ENCODE measurements around the gene TNNT2.

Gene TNNT2

DNA sequence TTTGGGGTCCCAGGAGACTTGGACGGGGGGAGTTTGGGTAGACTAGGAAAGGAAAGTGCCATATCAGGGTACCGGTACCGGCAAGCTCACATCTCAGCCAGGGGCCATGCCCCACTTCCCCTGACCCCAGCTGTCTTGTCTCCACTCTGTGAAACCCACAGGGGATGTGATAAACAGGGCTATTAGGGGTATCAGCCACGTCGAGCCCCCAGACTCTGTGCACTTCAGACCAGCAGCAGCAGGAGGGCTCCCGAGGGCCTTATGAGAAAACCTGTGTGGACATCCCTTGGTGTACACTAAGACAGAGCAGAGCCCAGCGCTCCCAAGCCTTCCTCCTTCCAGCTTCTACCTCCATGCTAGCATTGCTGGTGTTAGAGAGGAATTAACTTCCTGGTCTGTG, 46.3 kb downstream of the TNNT2 start:
- DNase-seq: no peak

DNA sequence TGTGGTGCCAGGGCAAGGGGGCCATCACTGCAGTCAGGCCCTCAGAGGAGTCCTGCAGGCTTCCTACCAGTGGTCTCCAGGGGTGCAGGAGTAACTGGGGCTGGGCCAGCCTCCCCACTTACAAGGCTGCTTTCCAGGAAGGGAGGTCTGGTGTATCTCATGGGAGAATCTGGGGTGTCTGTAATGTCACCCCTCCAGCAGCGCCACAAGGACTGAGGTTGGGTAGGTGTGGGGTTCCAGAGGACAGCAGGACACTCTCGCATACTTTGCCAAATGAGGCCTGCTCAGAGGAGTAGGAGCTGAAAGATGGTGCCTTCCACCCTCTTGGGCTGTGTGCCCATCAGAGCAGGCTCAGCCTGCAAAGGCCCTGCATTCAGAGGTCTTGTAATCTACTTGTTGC, 46.9 kb downstream of the TNNT2 start:
- DNase-seq: no peak

DNA sequence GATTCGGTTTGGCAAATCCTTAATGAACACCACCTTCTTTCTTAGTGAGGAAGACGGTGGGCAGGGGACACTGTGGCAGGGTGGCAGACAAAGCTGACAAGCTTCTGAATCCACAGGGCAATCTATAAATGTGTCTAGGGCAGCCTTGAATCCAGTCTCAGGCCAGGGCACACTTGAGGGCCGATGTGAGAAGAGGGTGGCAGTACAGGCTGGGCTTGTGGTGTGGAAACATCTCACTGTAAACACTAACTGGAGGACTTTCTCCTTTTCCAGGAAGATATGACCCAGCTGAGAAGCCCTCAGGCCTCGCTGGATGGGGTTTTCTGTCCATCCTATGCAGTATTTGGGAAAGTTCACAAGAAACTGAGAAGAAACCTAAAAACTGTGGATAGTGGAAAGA, 47.7 kb downstream of the TNNT2 start:
- DNase-seq: no peak

DNA sequence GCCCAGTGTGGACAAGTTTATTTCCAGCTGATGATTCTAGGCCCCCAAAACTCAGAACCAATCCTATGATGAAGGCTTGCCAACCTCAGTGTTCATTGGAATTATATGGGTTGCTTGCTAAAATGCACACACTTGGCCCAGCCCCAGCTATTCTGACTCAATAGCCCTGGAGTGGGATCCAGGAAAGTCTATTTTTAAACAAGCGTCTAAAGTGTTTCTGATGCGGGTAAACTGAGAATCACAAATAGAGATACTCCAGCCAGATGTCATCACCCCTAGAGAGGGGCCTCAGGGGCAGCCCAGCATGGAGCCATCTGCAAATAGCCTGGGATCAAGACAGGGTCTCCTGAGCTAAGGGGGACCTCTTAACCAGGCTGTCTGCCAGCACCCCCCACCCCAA, 48.2 kb downstream of the TNNT2 start:
- DNase-seq: no peak

DNA sequence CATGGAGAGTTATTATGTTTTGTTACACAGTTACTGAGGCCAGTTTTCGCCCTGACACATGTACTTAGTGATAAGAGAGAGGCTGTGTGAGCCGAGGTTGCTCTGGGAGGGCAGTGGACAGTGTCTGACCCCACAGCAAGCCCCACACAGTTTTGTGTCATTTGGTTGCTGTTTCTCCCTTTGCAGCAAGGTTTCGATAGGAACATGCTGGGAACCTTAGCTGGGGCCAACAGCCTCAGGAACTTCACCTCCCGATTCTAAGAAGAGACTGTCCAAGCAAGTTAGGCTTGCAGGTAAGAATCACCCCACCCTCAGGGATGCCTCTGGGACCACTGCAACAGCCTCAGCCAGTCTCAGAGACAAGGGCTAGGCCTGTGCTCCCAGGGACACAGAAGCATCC, 48.9 kb downstream of the TNNT2 start:
- DNase-seq: no peak

DNA sequence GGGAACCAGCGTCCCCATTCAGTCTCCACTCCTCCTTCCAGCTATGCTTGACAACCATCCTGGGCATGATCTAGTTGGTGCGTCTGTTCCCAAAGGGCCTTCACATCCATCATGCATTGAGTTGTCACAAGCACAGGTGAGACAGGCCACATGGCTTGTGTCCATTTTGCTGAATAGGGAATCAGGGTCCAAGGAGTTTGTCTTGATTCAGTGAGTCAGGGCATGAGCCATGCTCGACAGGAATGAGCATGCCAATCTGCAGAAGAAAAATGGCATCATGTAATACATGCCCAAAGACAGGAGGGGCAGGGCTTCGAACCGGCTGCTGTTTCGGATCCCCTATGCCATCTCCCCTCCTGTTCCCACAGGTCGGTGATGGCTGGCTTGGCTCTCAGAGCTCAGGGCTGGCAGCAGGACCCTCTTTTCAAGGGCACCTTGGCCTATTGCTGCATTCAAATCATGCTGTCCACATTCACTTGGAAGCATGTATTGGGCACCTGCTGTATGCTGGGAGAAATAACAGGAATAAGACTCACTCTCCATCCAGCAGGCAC, 49.7 kb downstream of the TNNT2 start:
- DNase-seq: no peak

DNA sequence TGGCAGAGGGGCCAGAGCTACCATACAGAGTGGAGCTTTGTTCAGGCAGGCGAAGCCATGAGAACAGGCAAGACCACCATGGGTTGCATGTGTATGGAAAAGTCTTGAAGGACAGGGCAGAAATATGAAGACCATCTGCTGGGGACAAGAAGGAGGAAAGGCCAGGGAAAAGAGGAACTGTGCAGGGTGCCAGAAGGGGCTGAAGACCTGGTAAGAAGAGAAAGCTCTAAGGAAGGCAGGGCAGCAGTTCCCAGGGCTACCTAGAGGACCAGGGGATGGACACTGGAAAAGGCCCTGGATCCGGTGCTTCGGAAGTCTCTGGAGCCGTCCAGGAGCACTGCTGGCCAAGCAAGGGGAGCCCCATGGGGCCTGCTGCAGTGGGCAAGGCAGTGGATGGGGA, 50.8 kb downstream of the TNNT2 start:
- DNase-seq: no peak

DNA sequence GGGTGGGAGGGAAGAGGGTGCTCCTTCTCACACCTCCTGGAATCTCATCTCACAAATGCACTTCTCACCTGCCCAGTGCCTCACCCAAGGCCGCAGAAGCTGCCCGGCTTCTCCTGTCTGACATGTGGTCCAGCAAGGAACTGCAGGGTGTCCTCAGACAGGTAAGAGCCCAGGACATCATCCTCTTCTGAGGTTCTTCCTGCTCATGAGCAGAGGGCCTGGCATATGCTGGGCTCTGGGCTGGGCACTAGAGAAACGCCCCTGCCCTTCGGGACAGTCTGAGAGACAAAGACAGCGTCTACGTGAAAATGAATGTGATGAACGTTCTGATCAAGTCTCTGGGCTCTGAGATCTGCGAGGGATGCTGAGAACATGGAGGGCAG, 51.8 kb downstream of the TNNT2 start:
- no peak for DNase-seq

DNA sequence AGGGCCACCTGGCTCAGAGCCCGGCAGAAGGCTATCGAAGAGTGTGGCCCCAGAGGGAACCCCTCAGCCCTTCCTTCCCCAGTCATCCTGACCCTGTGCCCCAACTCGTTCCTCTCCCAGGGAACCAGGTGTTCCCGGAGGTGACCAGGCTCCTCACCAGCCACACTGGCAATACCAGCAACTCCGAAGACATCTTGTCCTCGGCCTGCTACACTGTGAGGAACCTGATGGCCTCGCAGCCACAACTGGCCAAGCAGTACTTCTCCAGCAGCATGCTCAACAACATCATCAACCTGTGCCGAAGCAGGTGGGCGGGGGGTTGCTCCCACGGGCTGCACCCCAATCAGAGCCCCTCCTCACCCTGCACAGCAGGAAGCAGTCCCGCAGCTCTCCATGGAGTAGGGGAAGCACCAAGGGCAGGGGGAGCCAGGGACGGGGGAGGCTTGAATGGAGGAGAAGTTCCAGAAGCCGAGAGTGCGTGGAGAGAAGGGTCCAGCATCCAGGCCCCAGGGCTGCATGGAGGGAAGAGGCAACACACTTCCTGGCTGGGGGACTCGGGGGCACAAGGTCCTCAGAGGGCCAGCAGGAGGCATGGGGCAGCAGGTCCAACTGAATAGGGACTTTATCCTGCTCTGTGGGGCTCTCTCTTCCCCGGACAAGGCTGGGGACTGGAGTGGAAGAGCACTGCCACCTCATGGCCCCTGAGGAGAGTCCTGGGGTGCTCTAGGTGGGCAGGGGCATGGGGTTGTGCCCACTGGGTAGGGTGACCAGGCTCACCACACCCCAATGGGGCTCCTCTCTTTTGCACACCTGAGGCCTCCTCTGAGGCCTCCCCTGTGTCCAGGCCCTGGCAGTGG, 52.4 kb downstream of the TNNT2 start:
- DNase-seq: no peak

DNA sequence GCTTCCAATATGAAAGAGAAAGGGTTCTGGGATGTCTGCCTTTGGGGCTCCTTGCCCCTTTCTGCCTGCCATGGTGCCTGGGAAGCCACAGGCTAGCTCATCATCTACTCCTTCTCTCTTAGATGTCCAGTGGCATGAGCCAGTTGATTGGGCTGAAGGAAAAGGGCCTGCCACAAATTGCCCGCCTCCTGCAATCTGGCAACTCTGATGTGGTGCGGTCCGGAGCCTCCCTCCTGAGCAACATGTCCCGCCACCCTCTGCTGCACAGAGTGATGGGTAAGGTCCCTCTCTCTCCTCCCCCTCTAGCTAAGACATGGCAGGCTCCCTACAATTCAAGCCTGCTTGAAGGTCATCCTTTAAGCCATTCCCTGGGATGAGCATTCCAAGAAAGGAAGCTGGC, 53.2 kb downstream of the TNNT2 start:
- DNase-seq: no peak

DNA sequence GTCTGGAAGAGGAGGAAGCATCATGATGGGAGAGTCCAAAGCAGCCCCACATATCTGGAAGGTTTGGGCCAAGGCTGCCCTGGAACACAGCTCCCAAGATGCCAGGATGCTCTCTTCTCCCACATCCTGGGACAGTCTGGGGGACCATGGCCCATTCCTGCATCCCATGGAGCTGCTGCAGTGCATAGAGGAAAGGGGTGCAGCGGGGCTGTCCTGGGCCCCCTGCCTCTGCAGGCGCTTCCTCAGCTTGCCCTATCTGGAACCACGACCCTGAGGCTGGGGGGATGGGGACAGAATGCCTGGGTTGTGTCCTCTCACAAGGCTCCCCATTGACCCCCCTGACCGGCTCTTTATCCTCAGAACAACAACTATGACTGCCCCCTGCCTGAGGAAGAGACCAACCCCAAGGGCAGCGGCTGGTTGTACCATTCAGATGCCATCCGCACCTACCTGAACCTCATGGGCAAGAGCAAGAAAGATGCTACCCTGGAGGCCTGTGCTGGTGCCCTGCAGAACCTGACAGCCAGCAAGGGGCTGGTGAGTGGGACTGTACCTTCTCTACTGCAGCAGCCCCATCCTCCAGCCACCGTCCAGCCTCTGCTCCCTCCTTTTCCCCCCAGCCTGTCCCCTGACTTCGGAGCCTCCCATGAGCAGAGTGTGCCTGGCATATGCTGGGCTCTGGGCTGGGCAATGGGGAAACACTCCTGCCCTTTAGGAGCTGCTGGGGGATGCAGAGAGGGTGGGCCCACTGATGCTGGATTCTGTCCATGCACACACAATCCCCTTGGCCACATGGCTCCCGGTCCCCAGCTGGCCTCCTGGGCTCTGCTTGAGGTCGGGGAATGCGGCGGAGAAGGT, 54.6 kb downstream of the TNNT2 start:
- no peak for DNase-seq

DNA sequence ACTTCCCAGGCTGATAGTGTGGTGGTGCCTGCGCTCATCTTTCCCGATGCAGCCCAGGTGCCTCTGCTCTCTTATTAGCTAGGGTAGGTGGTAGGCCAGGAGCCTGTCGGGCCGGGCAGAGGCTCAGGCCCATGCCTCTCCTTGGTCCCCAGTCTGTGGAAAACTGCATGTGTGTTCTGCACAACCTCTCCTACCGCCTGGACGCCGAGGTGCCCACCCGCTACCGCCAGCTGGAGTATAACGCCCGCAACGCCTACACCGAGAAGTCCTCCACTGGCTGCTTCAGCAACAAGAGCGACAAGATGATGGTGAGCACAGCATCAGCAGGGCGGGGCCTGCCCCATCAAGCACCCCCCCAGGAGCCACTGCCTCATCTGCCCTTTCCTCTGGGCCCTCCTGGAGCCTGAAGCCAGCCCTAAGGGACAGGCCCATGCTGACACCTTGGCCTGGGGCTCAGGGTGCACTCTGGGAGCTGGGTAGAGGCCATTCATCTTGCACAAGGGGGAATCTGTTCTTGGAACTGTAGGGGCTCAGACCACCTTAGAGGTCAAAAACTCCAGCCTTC, 55.6 kb downstream of the TNNT2 start:
- DNase-seq: no peak

DNA sequence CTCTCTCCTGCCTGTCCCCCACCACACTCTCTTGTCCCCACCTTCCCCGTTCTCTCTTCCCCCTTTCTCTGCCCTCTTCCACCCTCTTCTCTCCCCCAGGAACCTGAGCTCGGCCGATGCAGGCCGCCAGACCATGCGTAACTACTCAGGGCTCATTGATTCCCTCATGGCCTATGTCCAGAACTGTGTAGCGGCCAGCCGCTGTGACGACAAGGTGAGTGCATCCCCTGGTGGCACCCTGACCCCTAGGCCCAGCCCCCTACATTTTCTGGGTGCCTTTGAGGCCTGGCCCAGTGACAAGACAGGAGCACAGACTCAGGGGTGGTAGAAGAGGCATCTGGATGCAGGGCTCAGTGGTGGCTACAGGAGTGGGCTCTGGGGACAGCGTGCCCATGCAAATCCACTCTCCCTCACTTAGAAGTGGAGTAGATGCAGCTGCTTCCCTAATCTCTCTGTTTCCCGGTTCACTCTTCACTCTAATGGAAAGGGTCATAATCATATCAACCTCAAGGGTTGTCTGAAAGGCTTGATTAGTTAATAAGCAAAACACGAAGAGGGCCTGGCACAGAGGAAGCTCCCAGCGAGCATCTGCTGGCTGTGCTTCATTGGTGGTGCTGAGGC, 57.2 kb downstream of the TNNT2 start:
- DNase-seq: no peak

DNA sequence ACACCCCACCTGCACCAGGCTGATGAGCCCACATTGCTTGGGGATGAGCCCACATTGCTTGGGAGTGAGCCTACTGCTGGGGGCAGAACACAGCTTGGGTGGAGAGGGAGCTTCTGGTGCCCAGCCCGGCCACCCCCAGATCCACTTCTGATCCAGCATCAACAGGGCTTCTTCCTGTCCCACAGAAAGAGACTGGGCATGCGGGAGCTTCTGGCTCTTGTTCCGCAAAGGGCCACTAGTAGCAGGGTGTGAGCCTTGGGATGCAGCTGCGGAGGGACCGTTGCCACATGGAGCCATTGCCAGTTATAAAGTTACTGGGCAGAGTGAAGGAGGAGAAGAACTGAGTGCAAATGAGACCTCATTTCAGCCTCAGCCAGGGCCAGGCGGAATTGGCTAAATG, 57.8 kb downstream of the TNNT2 start:
- DNase-seq: no peak

DNA sequence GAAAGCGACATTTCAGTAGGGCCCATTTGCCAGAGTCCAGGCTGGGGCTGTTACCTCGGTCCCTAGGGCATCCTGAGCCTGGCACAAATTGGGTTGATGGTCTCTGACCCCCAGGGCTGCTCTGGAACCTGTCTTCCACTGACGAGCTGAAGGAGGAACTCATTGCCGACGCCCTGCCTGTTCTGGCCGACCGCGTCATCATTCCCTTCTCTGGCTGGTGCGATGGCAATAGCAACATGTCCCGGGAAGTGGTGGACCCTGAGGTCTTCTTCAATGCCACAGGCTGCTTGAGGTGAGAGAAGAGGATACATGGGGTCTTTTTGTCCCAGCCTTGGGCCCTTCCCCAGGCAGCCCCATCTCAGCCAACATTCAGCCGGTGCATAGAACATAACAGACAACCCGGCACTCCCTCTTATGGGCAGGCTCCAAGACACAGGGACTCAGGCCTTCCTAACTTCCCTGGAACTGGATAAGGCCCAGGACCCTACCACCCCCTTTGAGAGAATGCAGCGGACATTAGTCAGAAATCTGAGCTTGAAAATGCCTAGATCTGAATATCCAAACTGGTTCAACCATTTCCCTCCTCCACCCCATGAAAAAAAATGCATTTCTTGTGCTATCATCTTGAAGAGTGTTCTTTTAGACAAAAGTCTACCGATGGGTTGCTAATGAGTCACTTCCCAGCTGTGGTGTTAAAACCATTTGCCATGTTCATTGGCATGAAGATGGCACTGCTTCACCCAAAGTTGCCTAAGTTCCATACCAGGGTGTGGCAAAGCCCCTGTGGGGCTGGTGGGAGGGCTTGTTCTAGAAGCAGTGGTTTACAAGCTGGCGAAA, 58.8 kb downstream of the TNNT2 start:
- no peak for DNase-seq

DNA sequence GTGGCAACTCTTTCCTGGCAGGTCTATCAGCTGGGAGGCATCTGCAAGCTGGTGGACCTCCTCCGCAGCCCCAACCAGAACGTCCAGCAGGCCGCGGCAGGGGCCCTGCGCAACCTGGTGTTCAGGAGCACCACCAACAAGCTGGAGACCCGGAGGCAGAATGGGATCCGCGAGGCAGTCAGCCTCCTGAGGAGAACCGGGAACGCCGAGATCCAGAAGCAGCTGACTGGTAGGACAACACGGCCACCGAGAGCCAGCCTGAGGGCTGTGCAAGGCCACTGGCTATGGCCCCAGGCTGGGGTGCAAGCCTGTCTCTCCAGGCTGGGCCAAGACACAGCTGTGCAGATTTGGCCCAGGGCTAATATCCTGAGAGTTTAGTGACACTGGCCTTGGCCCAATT, 59.9 kb downstream of the TNNT2 start:
- no peak for DNase-seq

DNA sequence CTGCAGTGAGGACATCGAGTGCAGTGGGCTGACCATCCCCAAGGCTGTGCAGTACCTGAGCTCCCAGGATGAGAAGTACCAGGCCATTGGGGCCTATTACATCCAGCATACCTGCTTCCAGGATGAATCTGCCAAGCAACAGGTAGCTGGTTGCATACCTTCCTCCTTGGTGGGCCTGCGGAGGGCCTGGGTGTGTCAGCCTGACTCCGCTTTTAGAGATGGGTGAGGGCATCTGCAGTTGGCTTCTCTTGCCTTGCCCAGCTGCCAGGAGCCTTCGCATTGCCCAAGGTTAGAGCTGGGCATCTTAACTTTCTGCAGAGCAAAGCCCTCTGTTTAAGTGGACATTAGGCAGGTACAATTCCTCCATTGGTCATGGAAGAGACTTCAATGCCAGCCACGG, 60.9 kb downstream of the TNNT2 start:
- no peak for DNase-seq

DNA sequence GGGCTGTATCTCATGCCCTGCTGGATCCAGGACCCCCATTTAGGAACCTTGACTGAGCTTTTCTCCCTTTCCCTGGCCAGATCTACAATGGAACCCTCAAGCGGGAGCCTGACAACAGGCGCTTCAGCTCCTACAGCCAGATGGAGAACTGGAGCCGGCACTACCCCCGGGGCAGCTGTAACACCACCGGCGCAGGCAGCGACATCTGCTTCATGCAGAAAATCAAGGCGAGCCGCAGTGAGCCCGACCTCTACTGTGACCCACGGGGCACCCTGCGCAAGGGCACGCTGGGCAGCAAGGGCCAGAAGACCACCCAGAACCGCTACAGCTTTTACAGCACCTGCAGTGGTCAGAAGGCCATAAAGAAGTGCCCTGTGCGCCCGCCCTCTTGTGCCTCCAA, 64.4 kb downstream of the TNNT2 start:
- no peak for DNase-seq

DNA sequence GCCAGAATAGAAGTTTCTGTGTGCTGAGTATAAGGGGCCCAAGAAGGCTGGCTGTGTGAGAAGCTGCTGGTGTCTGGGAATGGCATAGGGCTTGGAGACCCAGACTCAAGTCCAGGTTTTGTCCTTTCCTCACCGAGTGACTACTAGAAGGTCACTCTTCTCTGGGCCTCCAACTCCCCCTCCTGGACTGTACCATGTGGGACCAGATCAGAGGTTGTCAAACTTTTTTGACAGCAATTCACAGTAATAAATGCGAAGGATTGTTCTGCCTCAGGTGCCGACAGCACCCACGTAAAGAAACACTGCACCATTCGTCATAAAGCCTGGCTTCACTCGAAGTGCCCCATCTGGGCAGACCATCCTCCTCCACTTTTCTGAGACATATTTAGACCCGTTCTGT, 65.2 kb downstream of the TNNT2 start:
- no peak for DNase-seq

DNA sequence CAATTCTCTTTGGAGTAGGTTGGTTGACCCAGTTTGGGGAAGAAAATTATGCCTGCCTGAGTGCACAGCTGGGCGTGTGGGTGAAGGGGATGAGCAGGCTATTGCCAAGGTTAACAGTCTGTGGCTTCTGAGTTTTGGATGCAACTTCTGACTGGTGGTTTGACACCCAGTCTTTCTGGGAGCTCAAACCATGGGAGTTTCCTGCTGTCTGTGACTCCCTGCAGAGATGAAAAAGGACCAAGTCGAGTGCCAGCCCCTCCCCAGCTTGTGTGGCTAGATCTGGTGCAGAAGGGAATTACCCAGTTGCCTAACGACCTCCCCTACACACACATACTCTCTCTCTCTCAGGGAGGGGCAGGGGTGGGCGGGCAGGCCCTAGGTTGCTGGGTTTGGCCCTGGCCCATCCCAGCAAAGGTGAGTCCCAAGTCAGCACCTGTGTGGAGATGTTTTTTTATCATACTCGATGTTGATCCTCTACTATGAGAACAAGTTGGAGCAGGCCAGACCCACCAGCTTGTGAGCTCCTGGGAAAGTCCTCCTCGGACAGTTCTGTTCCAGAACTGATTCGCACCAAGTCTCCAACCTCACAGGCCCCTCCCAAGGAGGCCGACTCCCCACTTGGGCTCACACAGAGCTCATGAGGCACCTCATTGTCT, 66.0 kb downstream of the TNNT2 start:
- DNase-seq: no peak

DNA sequence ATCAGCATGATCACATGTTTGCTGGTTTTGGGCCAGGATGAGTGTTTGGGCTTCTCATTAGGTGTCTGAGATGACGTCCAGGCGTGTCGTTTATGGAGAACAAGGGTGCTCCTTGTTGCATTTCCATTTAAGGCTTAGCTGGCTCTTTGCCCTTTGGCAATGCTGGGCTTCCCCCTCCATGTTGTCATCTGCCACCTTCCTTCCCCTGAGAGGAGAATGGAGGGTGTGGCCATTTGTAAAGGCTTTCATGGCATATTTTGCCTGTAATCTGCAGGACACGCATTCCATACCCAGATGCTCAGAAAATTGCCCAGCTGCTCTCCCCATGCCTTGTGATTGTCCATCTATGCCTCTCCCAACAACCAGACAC, 66.5 kb downstream of the TNNT2 start:
- DNase-seq: no peak

Measured in activated CD8-positive, alpha-beta memory T cell treated with anti-CD3 and anti-CD28 coated beads, Interleukin-2, amount 50 U/mL, for 4 hours (primary cell).